CMK (cell line): ENCODE measurements around the gene OTUD7B.
"Not testable (repeated sequence)": the region's sequence is repeated elsewhere in the genome, so short reads cannot be mapped to it uniquely, and the experiment has no call there.

Experiments used
- DNase-seq: peaks from one replicate; pipeline ENCODE4 v3.0.0-alpha.2; 2010; ENCODE audit warnings: low read depth

Gene OTUD7B

GRCh38 chr1:150010393-150011115 lies at the start of gene OTUD7B:
Gene OTUD7B, minus strand, starts transcription at chr1:150010726. Its CDS starts 33,216 bp downstream, at chr1:149977510.
- peak; percentile 68 for DNase-seq

GRCh38 chr1:150060260-150060659 lies 49.7 kb upstream of the OTUD7B start:
- DNase-seq = no peak

DNA sequence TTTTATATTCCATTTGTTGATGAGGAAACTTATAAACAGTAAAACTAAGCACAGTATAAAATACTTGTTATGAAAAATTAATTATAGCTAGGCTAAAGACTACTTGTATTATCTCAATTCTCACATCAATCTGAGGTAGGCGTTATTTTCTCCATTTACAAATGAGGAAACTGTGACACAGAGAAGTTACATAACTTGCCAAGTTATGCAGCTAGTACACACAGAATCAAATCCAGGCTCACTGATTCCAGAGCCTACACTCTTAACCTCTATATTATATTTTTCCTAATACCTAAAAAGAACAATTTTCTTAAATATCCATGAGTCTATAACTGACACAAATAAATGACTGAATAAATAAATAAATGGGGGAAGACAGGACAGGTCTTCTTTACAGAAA lies 45.9 kb upstream of the OTUD7B start:
- no peak for DNase-seq

DNA sequence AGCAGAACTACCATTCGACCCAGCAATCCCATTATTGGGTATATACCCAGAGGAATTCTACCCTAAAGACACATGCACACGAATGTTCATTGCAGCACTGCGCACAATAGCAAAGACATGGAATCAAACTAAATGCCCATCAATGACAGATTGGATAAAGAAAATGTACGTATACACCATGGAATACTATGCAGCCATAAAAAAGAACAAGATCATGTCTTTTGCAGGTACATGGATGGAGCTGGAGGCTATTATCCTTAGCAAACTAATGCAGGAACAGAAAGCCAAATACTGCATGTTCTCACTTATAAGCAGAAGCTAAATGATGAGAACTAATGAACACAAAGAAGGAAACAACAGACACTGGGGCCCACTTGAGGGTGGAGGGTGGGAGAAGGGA lies 45.0 kb upstream of the OTUD7B start:
- not testable (repeated sequence) for DNase-seq

DNA sequence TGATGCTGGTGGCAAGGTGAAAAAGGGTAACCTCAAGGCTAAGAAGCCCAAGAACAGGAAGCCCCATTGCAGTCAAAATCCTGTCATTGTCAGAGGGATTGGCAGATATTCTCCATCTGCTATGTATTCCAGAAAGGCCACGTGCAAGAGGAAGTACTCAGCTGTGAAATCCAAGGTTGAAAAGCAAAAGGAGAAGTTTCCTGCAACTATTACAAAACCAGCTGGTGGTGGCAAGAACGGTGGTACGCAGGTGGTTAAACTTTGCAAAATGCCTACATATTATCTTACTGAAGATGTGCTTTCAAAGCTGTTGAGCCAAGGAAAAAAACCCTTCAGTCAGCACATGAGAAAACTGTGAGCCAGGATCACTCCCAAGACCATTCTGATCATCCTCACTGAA lies 43.4 kb upstream of the OTUD7B start:
- DNase-seq = no peak

DNA sequence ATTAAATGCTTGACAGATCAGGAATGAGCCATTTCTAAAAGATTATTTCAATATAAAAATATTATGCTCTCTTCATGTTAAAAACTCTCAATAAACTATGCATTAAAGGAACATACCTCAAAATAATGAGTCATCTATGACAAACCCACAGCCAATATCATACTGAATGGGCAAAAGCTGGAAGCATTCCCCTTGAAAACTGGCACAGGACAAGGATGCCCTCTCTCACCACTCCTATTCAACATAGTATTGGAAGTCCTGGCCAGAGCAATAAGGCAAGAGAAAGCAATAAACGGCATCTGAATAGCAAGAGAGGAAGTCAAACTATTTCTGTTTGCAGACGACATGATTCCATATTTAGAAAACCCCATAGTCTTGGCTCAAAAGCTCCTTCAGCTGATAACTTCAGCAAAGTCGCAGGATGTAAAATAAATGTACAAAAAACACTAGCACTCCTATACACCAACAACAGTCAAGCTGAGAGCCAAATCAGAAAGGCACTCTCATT lies 41.4 kb upstream of the OTUD7B start:
- DNase-seq = not testable (repeated sequence)

GRCh38 chr1:150051089-150051373 lies 40.5 kb upstream of the OTUD7B start:
- DNase-seq = no peak

DNA sequence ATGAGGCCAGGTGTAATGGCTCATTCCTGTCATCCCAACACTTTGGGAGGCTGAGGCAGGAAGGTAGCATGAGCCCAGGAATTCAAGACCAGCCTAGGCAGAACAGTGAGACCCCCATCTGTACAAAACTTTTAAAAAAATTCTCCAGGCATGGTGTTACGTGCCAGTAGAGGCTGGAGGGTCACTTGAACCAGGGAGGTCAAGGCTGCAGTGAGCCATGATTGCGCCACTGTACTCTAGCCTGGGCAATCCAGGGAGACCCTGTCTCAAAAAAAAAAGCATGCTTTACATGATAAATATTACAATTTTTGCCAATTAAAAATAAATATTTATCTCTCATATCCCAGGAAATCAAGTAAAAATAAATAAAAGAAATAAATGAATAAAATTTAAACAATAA lies 39.4 kb upstream of the OTUD7B start:
- DNase-seq = no peak

DNA sequence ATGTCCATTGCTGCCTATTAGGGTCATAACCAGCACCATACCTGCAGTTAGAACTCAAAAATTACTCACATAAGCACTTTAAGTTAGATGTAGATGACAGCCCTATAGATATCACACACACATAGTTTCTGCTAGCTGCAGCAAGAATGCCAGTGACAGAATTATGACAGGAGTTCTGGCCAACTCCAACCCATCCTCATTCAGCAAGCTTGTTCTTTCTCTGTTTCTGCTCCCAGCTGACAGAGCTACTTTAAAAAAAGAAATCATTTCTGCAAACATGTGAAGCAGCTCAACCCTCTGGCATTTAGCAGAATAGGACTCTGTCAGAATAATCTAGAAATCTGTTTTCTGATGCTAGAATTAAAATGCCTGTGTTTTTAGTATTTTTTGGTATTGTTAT lies 23.8 kb upstream of the OTUD7B start:
- no peak for DNase-seq

DNA sequence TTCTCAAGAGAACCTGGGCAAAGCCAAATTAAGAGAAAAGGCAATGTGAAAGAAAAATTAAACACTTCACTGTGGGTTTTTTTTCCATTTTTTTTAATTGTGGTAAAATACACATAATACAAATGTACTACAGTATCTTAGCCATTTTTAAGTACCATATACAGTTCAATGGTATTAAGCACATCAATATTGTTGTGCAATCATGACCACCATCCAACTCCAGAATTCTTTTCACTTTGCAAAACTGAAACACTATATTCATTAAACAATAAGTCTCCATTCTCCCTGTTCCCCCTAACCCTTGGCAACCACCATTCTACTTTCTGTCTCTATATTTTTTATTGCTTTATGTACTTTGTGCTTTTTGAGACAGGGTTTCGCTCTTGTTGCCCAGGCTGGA lies 17.8 kb upstream of the OTUD7B start:
- DNase-seq = no peak

DNA sequence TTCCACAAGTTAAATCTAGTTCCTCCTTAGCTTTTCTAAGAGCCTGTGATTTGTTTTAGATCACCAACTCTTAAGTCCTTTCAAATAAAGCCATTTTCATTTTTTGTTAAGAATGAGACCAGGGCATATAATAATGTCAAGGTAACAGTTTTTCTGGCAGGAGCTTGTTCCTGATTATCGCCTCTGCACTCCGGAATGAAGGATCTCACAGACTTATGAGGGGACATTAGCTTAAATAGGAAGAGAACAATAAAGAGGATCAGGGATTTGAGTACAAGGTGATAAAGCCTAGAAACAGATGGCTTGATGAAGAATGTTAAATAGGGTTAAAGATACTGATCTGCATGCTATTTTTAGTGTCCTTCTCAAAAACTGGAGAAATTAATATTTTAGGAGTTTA lies 13.6 kb upstream of the OTUD7B start:
- no peak for DNase-seq

- no peak for DNase-seq
Measured at GRCh38 chr1:150022357-150022756, 11.8 kb upstream of the OTUD7B start.

- no peak for DNase-seq
Measured at GRCh38 chr1:150021191-150021694, 10.7 kb upstream of the OTUD7B start.

DNA sequence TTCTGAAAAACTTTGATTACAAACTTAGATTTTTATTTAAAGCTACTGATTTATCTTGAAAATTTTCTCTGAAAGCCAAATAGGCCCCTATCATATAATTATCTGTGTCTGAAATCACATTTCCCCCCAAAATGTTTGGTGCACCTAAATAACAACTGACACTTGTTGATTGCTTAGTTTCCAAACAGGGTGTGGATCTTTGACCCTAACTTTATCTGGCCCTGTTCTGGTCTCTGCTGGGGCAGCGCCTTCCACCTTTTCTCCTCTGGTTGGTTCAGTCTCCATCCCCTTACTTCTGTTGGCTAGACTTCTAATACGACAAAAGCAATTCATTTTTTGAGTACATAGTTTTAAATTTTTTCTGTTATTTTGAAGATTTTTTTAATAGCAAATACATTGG lies 10.2 kb upstream of the OTUD7B start:
- DNase-seq = no peak

DNA sequence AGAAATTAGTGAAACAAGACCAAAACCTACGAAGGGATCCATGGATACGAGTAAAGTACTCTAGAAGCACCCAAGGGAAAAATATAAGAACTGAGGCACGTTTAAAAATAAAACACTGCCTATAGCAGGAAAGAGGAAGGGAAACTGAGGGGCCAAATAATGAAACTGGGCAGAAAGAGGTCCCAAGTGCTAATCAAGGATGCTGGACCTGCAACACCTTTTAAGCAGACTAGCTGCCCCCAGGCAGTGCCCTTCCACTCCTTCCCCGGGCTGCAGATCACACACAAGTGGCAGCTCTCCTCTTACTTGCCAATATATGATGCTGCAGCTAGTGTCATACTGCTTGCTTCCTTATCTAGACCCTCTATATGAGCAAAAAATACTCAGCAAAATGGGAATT lies 7.6 kb upstream of the OTUD7B start:
- DNase-seq = no peak

GRCh38 chr1:150017206-150017750 lies 6.8 kb upstream of the OTUD7B start:
- DNase-seq = no peak

DNA sequence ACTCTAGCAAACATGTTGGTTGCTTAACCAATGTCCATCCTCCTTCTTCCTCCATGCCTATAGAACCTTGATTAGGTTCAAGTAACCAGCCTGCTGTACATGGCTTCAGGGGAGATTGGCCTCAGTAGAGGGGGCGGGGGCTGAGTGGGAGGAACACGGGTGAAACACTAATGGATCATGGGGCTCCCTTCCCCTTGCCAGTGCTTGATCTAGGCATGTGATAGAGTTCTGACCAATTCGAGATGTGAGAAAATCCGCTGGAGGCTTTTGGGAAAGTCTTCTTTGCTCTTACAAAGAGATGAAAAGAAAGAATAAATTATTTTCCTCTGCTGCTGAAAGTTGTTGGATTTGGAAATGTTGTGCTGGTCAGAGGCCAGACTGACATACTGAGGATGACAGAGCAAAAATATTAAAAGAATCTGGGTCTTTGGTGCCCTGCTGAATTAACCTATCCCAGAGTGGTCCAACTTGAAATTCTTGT lies 5.2 kb upstream of the OTUD7B start:
- no peak for DNase-seq

- DNase-seq = no peak
Measured at GRCh38 chr1:150012611-150013010, 2.1 kb upstream of the OTUD7B start.

DNA sequence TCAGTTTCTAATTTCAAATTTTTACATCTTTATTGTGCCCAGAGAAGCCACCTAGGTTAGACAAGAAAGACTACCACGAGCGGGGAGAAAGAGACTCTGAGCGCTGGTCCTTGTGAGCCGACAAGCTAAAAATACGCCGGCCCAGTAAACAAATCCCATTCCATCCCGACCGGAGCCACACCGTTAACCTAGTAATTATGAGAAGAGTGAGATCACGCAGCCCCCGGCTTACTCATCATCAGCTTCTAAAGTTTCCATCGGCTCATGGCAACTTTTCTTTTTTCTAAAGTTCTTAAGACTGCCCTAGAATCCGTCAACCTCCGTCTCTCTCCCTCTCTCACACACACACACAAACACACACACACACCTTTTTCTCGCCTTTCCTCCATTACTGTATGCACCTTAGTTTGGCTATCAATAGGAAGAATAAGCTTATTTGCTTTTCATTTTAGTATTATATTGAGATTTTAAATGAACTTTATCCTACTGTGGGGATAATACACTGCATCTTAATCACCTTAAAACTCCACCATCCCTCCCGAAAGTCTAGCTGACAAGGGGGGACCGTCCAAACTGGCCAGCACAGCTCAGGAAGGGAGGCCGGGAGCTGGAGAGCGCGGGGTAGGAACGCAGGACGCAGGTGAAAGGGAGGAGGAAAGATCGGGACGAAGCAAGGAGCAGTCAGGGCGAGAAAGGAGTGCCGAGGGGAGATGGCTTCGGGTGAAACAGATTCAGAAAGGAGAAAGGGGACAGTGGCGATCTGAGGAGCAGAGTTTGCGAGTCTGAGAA lies 728 bp downstream of the OTUD7B start:
- DNase-seq = no peak

DNA sequence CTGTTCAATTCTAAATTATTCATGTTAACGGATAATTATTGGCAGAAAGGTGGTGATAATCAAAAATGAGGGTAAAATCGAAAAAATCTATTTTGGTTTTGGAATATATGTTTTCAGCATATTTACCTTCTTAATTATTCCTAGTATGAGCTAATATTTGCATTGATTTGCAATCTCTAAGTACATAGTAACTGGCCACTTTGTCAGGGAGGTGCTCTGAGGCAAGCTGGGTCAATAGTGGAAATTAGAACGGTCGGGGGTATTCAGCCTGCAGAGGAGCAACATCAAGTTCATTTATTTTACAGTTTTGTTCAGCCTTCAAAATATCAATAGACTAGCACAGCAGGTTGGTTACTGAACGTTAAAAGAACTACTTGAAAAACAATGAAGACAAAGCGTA lies 1.8 kb downstream of the OTUD7B start:
- no peak for DNase-seq

- no peak for DNase-seq
Measured at GRCh38 chr1:150006881-150007421, 3.6 kb downstream of the OTUD7B start.

GRCh38 chr1:150005606-150006005 lies 4.9 kb downstream of the OTUD7B start:
- DNase-seq = no peak

DNA sequence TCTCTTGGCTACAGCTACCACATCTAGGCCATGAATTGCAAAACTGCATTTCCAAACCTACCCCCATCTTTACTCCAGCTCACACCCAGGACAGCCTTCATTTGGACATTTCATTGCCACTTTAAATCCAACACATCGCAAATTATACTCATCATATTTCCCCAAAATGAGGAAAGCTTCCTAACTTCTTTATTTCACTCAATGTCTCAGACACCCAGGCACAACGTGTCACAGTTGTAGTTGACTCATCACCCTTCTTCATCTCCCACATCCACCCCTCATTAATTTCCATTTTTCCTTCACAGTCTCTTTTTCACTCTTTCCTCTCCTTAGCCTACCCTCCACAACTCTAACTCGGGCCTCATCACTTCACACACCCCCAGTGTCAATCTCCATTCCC lies 6.7 kb downstream of the OTUD7B start:
- DNase-seq = no peak
